GM23338 (cell line): ENCODE measurements around the gene KCNF1. TPM values are rescaled to one million over a fixed set of nuclear protein-coding genes. Genes with fewer than 3 reads are reported as not detected.

ENCODE experiments used
- ATAC-seq: fragments of 200-7000 bp; cut with Tn5 transposase; 3 replicates; pipeline ENCODE4 v1.9.1; 2020
- DNase-seq: peaks from one replicate; pipeline ENCODE4 v3.0.0-alpha.2; 2015; ENCODE audit warnings: low spot score
- H2AFZ ChIP-seq: fragments of 200-600 bp; sonication (generic); 2 replicates; pipeline ENCODE4 v1.8.0; 2016; ENCODE audit warnings: antibody characterized with exemption, mild to moderate bottlenecking, moderate library complexity
- H3F3A ChIP-seq: fragments of 200-600 bp; sonication (generic); replicated peaks from 2 replicates; pipeline ENCODE4 v1.8.0; 2017; ENCODE audit warnings: antibody characterized with exemption, mixed run types, low read depth
- H3K27ac ChIP-seq: fragments of 200-600 bp; sonication (generic); 2 replicates; pipeline ENCODE4 v1.6.1; 2016; ENCODE audit warnings: low read depth
- H3K27me3 ChIP-seq: fragments of 200-600 bp; sonication (generic); 2 replicates; pipeline ENCODE4 v1.8.0; 2016; ENCODE audit warnings: mild to moderate bottlenecking, mixed run types, moderate library complexity; ENCODE audit not compliant: insufficient read depth
- H3K36me3 ChIP-seq: fragments of 200-600 bp; sonication (generic); 2 replicates; pipeline ENCODE4 v1.8.0; 2016; ENCODE audit warnings: mild to moderate bottlenecking; ENCODE audit not compliant: insufficient read depth
- H3K4me1 ChIP-seq: fragments of 200-600 bp; sonication (generic); 2 replicates; pipeline ENCODE4 v1.8.0; 2016; ENCODE audit warnings: mild to moderate bottlenecking, moderate library complexity; ENCODE audit not compliant: insufficient read depth
- H3K4me2 ChIP-seq: fragments of 200-600 bp; sonication (generic); 2 replicates; pipeline ENCODE4 v1.7.1; 2017; ENCODE audit warnings: mixed run types
- H3K4me3 ChIP-seq: fragments of 200-600 bp; sonication (generic); 2 replicates; pipeline ENCODE4 v1.6.1; 2016; ENCODE audit warnings: mixed run types
- H3K79me2 ChIP-seq: fragments of 200-600 bp; sonication (generic); replicated peaks from 2 replicates; pipeline ENCODE4 v1.8.0; 2017; ENCODE audit warnings: mild to moderate bottlenecking; ENCODE audit not compliant: insufficient read depth
- H3K9me2 ChIP-seq: fragments of 200-600 bp; sonication (generic); 2 replicates; pipeline ENCODE4 v1.8.0; 2017; ENCODE audit not compliant: insufficient read depth
- H4K20me1 ChIP-seq: fragments of 200-600 bp; sonication (generic); replicated peaks from 2 replicates; pipeline ENCODE4 v1.8.0; 2017; ENCODE audit warnings: mild to moderate bottlenecking; ENCODE audit not compliant: insufficient read depth
- H3K27ac Mint-ChIP-seq: 2 replicates; pipeline ENCODE4 v1.8.0; 2020; ENCODE audit warnings: inconsistent platforms, mild to moderate bottlenecking, moderate library complexity, mixed read lengths
- H3K27me3 Mint-ChIP-seq: 3 replicates; pipeline ENCODE4 v1.8.0; 2022; ENCODE audit warnings: low read depth, mild to moderate bottlenecking, moderate library complexity, mixed read lengths, inconsistent platforms; ENCODE audit not compliant: insufficient read depth, poor library complexity
- H3K36me3 Mint-ChIP-seq: 3 replicates; pipeline ENCODE4 v1.8.0; 2021; ENCODE audit warnings: low read depth, mild to moderate bottlenecking, inconsistent platforms, moderate library complexity, mixed read lengths
- H3K4me1 Mint-ChIP-seq: 3 replicates; pipeline ENCODE4 v1.8.0; 2020; ENCODE audit warnings: mild to moderate bottlenecking, inconsistent platforms, mixed read lengths
- H3K4me3 Mint-ChIP-seq: 3 replicates; pipeline ENCODE4 v1.8.0; 2021; ENCODE audit warnings: moderate library complexity, mild to moderate bottlenecking, inconsistent platforms, mixed read lengths
- H3K9me3 Mint-ChIP-seq: 3 replicates; pipeline ENCODE4 v1.8.0; 2020; ENCODE audit warnings: moderate library complexity, mild to moderate bottlenecking, inconsistent platforms, mixed read lengths
- CREB1 ChIP-seq: fragments of 250-450 bp; sonication (Bioruptor Pico); IDR thresholded peaks from 2 replicates; pipeline ENCODE4 v1.5.0; 2020; ENCODE audit warnings: low read depth, mild to moderate bottlenecking, moderate library complexity
- EZH2 ChIP-seq: fragments of 200-600 bp; sonication (generic); IDR thresholded peaks from one replicate; pipeline ENCODE4 v1.8.0; 2017; ENCODE audit warnings: antibody characterized with exemption, mild to moderate bottlenecking, low read depth; ENCODE audit not compliant: unreplicated experiment
- EZH2phosphoT487 ChIP-seq: fragments of 200-600 bp; sonication (generic); IDR thresholded peaks from one replicate; pipeline ENCODE4 v1.8.1; 2018; ENCODE audit warnings: antibody characterized with exemption; ENCODE audit not compliant: unreplicated experiment
- JUNB ChIP-seq: IDR thresholded peaks from one replicate; pipeline ENCODE4 v1.6.1; 2016; ENCODE audit warnings: antibody characterized with exemption; ENCODE audit not compliant: unreplicated experiment
- NANOG ChIP-seq: IDR thresholded peaks from 2 replicates; pipeline ENCODE4 v1.6.1; 2016; ENCODE audit warnings: antibody characterized with exemption, borderline replicate concordance
- POLR2AphosphoS5 ChIP-seq: IDR thresholded peaks from 2 replicates; pipeline ENCODE4 v1.6.1; 2016; ENCODE audit warnings: antibody characterized with exemption, low read depth
- STAT1 ChIP-seq: IDR thresholded peaks from one replicate; pipeline ENCODE4 v1.6.1; 2016; ENCODE audit warnings: antibody characterized with exemption; ENCODE audit not compliant: unreplicated experiment
- ZNF114 ChIP-seq: fragments of 250-450 bp; sonication (Bioruptor Pico); IDR thresholded peaks from 2 replicates; pipeline ENCODE4 v1.5.0; 2020; ENCODE audit warnings: mild to moderate bottlenecking, moderate library complexity
- ZNF331 ChIP-seq: fragments of 250-450 bp; sonication (Bioruptor Pico); IDR thresholded peaks from 2 replicates; pipeline ENCODE4 v1.5.0; 2020; ENCODE audit warnings: low read depth, mild to moderate bottlenecking, moderate library complexity
- polyA plus RNA-seq: library from polyadenylated mRNA; unstranded; fragments of >200 nt; fragmentation: Nextera tagmentation; extraction: Ambion mirVana; gene quantifications from 2 replicates; pipeline ENCODE4 v1.2.1, GENCODE V29; 2016
- total RNA-seq: library from RNA; depleted of rRNA; stranded (reverse); fragments of >200 nt; shearing (Covaris generic); gene quantifications from 2 replicates; pipeline ENCODE4 v1.2.3, GENCODE V29; 2014
- TF ChIP-seq, protein P1 (sequence below): IDR thresholded peaks from one replicate; pipeline ENCODE4 v1.6.1; 2018; ENCODE audit warnings: antibody characterized with exemption; ENCODE audit not compliant: unreplicated experiment
- TF ChIP-seq, protein P2 (sequence below): IDR thresholded peaks from 2 replicates; pipeline ENCODE4 v1.6.1; 2016; ENCODE audit warnings: antibody characterized with exemption
- TF ChIP-seq, protein P3 (sequence below), 2 experiments: fragments of 200-600 bp in 1 of 2; sonication (generic) in 1 of 2; conservative IDR thresholded peaks; 2 replicates each; pipeline versions ENCODE4 v1.5.1 to v1.6.1; 2016 to 2017; ENCODE audit warnings: antibody characterized with exemption in 2 of 2, low read depth in 2 of 2, mild to moderate bottlenecking in 2 of 2, moderate library complexity in 1 of 2
- TF ChIP-seq, protein P4 (sequence below): fragments of 250-450 bp; sonication (Bioruptor Pico); IDR thresholded peaks from 2 replicates; pipeline ENCODE4 v1.5.0; 2020; ENCODE audit warnings: mild to moderate bottlenecking, moderate library complexity

The KCNF1 gene
- total and polyA plus RNA-seq, 2 experiments from 2014 or later: 0.11 to 1.5 TPM

DNA sequence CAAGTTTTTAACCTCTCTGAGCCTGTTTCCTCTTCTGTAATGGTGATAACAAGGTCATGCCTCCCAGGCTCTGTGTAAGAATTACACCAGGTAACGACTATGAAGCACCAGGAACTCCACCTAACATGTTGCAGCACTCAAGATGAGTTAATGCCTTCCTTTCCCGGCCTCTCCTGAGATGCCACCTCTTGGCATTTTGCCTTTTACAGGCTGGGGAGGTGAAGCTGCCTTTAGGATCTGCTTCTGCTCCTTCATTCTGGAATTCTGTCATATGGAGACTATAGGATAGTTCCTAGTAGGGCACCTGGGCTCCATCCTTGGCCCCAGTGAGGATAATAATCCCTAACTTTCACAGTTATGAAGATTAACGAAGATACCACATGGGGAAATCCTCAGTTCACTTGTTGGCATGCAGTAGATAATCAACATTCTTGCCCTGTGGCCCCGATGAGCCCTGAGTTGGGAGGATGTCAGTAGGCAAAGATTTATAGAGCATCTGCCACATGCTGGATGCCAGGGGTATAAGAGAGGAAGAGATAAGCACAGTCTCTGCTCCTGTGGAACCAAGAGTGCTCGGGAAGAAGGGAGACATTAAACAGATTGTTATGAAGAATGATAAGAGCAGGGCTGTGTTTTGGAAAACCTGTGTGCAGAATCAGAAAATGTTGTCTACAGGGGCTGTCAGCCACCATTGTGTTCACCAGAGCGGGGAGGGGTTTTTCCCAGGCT, 43.9 kb upstream of the KCNF1 start:
- ATAC-seq: no peak
- Histone ChIP-seq H3K27ac (no peak overlapping the region), H3K4me3 (no peak overlapping the region), H2AFZ (no peak overlapping the region), H3K36me3 (no peaks in the 10 kb centered on the region; the same call in 1 of the 2 replicates), H3K27me3 (no peaks in the 10 kb centered on the region), H3K4me2 (no peak overlapping the region), H3K9me2 (no peaks in the 10 kb centered on the region), H4K20me1 (no peaks in the 10 kb centered on the region), H3K79me2 (no peaks in the 10 kb centered on the region), H3F3A (no peaks in the 10 kb centered on the region), H3K4me1 (no peaks in the 10 kb centered on the region)
- H3K27me3 Mint-ChIP-seq: peaks cover 1% of the 10 kb centered on the region
- DNase-seq: no peak
- peaks cover 8% of the 10 kb centered on the region; the same call in 2 of the 3 replicates for H3K4me1 Mint-ChIP-seq
- H3K4me3 Mint-ChIP-seq: no peak overlapping the region
- H3K36me3 Mint-ChIP-seq: peaks cover 4% of the 10 kb centered on the region; the same call in 1 of the 3 replicates
- H3K9me3 Mint-ChIP-seq: peaks cover 11% of the 10 kb centered on the region; the same call in 2 of the 3 replicates
- no peak overlapping the region for H3K27ac Mint-ChIP-seq
- TF ChIP-seq, protein P1, sequence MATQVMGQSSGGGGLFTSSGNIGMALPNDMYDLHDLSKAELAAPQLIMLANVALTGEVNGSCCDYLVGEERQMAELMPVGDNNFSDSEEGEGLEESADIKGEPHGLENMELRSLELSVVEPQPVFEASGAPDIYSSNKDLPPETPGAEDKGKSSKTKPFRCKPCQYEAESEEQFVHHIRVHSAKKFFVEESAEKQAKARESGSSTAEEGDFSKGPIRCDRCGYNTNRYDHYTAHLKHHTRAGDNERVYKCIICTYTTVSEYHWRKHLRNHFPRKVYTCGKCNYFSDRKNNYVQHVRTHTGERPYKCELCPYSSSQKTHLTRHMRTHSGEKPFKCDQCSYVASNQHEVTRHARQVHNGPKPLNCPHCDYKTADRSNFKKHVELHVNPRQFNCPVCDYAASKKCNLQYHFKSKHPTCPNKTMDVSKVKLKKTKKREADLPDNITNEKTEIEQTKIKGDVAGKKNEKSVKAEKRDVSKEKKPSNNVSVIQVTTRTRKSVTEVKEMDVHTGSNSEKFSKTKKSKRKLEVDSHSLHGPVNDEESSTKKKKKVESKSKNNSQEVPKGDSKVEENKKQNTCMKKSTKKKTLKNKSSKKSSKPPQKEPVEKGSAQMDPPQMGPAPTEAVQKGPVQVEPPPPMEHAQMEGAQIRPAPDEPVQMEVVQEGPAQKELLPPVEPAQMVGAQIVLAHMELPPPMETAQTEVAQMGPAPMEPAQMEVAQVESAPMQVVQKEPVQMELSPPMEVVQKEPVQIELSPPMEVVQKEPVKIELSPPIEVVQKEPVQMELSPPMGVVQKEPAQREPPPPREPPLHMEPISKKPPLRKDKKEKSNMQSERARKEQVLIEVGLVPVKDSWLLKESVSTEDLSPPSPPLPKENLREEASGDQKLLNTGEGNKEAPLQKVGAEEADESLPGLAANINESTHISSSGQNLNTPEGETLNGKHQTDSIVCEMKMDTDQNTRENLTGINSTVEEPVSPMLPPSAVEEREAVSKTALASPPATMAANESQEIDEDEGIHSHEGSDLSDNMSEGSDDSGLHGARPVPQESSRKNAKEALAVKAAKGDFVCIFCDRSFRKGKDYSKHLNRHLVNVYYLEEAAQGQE: no peak
- TF ChIP-seq EZH2: no peak
- no peak for TF ChIP-seq POLR2AphosphoS5
- no peak for TF ChIP-seq EZH2phosphoT487
- TF ChIP-seq, protein P2, sequence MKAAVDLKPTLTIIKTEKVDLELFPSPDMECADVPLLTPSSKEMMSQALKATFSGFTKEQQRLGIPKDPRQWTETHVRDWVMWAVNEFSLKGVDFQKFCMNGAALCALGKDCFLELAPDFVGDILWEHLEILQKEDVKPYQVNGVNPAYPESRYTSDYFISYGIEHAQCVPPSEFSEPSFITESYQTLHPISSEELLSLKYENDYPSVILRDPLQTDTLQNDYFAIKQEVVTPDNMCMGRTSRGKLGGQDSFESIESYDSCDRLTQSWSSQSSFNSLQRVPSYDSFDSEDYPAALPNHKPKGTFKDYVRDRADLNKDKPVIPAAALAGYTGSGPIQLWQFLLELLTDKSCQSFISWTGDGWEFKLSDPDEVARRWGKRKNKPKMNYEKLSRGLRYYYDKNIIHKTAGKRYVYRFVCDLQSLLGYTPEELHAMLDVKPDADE: no peak
- no peak for TF ChIP-seq JUNB
- no peak for TF ChIP-seq NANOG
- TF ChIP-seq ZNF331 (CRISPR knock-in tag): no peak
- TF ChIP-seq, protein P3, sequence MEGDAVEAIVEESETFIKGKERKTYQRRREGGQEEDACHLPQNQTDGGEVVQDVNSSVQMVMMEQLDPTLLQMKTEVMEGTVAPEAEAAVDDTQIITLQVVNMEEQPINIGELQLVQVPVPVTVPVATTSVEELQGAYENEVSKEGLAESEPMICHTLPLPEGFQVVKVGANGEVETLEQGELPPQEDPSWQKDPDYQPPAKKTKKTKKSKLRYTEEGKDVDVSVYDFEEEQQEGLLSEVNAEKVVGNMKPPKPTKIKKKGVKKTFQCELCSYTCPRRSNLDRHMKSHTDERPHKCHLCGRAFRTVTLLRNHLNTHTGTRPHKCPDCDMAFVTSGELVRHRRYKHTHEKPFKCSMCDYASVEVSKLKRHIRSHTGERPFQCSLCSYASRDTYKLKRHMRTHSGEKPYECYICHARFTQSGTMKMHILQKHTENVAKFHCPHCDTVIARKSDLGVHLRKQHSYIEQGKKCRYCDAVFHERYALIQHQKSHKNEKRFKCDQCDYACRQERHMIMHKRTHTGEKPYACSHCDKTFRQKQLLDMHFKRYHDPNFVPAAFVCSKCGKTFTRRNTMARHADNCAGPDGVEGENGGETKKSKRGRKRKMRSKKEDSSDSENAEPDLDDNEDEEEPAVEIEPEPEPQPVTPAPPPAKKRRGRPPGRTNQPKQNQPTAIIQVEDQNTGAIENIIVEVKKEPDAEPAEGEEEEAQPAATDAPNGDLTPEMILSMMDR (conservative IDR thresholded peaks at IDR 0.05; ENCODE audit: low read depth in 2 of 2): no peak
- TF ChIP-seq ZNF114 (CRISPR knock-in tag): no peak
- TF ChIP-seq CREB1 (CRISPR knock-in tag): no peak
- TF ChIP-seq, protein P4, sequence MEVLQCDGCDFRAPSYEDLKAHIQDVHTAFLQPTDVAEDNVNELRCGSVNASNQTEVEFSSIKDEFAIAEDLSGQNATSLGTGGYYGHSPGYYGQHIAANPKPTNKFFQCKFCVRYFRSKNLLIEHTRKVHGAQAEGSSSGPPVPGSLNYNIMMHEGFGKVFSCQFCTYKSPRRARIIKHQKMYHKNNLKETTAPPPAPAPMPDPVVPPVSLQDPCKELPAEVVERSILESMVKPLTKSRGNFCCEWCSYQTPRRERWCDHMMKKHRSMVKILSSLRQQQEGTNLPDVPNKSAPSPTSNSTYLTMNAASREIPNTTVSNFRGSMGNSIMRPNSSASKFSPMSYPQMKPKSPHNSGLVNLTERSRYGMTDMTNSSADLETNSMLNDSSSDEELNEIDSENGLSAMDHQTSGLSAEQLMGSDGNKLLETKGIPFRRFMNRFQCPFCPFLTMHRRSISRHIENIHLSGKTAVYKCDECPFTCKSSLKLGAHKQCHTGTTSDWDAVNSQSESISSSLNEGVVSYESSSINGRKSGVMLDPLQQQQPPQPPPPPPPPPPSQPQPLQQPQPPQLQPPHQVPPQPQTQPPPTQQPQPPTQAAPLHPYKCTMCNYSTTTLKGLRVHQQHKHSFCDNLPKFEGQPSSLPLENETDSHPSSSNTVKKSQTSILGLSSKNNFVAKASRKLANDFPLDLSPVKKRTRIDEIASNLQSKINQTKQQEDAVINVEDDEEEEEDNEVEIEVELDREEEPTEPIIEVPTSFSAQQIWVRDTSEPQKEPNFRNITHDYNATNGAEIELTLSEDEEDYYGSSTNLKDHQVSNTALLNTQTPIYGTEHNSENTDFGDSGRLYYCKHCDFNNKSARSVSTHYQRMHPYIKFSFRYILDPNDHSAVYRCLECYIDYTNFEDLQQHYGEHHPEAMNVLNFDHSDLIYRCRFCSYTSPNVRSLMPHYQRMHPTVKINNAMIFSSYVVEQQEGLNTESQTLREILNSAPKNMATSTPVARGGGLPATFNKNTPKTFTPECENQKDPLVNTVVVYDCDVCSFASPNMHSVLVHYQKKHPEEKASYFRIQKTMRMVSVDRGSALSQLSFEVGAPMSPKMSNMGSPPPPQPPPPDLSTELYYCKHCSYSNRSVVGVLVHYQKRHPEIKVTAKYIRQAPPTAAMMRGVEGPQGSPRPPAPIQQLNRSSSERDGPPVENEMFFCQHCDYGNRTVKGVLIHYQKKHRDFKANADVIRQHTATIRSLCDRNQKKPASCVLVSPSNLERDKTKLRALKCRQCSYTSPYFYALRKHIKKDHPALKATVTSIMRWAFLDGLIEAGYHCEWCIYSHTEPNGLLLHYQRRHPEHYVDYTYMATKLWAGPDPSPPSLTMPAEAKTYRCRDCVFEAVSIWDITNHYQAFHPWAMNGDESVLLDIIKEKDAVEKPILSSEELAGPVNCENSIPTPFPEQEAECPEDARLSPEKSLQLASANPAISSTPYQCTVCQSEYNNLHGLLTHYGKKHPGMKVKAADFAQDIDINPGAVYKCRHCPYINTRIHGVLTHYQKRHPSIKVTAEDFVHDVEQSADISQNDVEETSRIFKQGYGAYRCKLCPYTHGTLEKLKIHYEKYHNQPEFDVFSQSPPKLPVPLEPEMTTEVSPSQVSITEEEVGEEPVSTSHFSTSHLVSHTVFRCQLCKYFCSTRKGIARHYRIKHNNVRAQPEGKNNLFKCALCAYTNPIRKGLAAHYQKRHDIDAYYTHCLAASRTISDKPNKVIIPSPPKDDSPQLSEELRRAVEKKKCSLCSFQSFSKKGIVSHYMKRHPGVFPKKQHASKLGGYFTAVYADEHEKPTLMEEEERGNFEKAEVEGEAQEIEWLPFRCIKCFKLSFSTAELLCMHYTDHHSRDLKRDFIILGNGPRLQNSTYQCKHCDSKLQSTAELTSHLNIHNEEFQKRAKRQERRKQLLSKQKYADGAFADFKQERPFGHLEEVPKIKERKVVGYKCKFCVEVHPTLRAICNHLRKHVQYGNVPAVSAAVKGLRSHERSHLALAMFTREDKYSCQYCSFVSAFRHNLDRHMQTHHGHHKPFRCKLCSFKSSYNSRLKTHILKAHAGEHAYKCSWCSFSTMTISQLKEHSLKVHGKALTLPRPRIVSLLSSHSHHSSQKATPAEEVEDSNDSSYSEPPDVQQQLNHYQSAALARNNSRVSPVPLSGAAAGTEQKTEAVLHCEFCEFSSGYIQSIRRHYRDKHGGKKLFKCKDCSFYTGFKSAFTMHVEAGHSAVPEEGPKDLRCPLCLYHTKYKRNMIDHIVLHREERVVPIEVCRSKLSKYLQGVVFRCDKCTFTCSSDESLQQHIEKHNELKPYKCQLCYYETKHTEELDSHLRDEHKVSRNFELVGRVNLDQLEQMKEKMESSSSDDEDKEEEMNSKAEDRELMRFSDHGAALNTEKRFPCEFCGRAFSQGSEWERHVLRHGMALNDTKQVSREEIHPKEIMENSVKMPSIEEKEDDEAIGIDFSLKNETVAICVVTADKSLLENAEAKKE (CRISPR knock-in tag): no peak
- no peak for TF ChIP-seq STAT1
